ENCODE data around the gene CORO7.

Gene CORO7

DNA sequence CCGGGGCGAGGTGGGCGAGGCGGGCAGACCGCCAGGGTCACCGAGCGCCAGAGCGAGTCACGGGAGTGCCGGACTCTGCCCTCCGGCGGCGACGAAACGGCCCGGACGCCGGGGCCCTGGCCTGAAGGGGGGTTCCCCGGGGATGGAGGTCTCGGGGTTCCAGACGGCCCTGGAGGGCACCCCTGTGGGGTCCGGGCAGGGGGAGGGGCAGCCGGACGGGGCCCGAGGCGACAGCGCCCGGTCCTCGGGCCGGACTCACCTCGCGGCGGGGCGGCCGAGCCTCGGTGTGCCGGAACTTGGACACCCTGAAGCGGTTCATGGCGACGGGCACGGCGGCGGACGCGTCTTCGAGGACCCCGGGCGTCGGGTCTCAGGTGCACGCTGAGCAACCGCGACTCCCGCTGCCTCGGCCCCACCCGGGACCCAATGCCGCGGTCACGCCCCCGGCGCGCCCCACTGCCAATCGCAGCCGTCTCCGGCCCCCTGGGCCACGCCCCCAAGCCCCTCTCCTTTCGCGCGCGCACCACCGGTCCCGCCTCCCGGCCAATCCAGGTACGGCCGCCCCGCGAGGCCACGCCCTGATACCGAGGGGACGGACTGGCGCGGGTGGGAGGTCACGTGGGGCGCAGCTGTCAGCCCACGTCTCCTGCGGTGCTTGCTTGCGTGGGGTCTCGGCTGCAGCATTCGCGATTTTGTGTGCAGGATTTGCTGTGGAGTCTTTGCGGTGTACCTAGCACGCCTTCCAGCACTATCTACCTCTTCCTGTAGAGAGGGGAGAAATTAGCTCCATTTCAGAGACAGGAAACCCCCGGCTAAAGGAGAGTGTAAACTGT lies at the start of gene CORO7:
TSS of gene CORO7 (minus strand) at position 397 of the 833 bp plus-strand sequence. CDS start at position 319, 78 bp downstream.
- DNase-seq (ENCODE audit: low spot score) = peak; percentile 99

DNA sequence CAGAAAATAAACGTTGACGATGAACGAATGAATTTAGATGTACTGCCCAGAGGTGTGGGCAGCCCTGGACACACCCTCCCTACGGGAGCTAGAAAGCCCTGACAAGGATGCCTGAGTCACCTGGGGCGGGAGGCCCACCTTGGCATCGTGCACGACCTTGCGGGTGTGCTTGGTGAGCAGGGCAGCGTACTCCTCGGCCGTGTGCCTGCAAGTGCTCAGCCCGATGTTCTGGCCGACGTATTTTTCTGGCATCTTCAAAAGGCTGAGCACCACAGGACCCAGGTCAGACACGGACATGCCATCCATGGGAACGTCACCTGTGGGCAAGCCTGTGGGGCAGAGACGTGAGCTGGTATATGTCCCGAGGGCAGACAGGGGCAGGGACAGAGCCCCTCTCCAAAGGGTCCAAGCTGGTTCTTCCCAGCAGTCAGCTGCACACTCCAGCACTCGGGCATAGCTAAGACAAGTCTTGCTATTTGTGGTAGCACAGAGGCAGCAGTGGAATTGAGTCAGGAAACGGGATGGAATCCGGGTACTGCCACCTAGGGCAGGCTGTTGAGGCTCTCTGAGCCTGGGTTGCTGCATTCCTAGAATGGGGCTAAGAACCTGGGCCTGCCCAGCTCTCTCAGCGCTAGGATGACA lies 47.2 kb upstream of the CORO7 start:
- DNase-seq (ENCODE audit: low spot score) = no peak

GRCh38 chr16:4461250-4462085 lies 45.1 kb upstream of the CORO7 start:
- DNase-seq (ENCODE audit: low spot score) = peak; percentile 26

- no peak for DNase-seq (ENCODE audit: low spot score)
Measured at GRCh38 chr16:4460936-4461249, 44.5 kb upstream of the CORO7 start.

DNA sequence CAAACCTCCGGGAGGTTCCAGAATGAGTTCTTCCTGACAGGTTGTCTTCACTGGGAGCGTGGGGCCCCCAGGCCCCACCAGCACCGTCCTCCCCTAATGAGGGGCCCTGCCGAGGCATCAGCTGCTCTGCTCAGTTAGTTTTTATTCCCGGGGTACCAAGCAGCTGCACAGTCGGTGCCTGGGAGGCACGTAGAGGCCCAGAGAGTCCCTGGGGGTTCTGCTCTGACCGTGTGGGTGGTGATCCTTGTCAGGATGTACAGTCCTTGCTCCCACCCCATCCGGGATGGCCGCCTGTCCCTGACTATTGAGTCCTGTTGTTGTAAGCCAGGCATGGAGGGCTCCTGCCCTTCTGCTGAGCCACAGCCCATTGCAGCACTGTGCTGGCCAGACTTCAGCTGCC lies 39.6 kb upstream of the CORO7 start:
- no peak for DNase-seq (ENCODE audit: low spot score)

DNA sequence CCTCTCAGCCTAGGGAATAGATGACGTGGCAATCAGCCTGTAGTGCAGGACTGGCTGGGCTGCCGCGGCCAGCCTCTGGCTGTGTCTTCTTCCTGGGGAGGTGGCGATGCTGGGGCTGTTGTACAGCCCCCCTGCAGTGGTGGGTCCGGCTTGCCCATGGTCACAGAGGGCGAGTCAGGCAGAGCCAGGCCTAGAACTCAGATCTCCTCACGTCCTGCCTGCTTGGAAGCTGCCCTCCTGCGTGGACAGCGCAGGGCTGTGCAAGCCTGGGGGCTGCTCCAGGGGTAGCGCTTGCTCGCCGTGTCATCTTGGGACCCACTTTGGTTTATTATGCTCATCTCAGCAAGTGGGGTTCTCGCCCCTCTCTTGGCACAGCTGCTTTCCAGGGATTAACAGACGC lies 38.7 kb upstream of the CORO7 start:
- DNase-seq (ENCODE audit: low spot score) = no peak

- DNase-seq (ENCODE audit: low spot score) = no peak
Measured at GRCh38 chr16:4454623-4455022, 38.2 kb upstream of the CORO7 start.

GRCh38 chr16:4452674-4453073 lies 36.3 kb upstream of the CORO7 start:
- DNase-seq (ENCODE audit: low spot score) = no peak

- DNase-seq (ENCODE audit: low spot score) = peak; percentile 37
Measured at GRCh38 chr16:4450931-4451519, 34.6 kb upstream of the CORO7 start.

GRCh38 chr16:4450430-4450829 lies 34.0 kb upstream of the CORO7 start:
- no peak for DNase-seq (ENCODE audit: low spot score)

- DNase-seq (ENCODE audit: low spot score) = no peak
Measured at GRCh38 chr16:4443986-4444385, 27.6 kb upstream of the CORO7 start.

- no peak for DNase-seq (ENCODE audit: low spot score)
Measured at GRCh38 chr16:4443271-4443670, 26.9 kb upstream of the CORO7 start.

- peak; percentile 48 for DNase-seq (ENCODE audit: low spot score)
Measured at GRCh38 chr16:4442371-4442770, 26.0 kb upstream of the CORO7 start.

- no peak for DNase-seq (ENCODE audit: low spot score)
Measured at GRCh38 chr16:4437366-4437765, 21.0 kb upstream of the CORO7 start.

GRCh38 chr16:4435337-4436067 lies 19.1 kb upstream of the CORO7 start:
- no peak for DNase-seq (ENCODE audit: low spot score)

DNA sequence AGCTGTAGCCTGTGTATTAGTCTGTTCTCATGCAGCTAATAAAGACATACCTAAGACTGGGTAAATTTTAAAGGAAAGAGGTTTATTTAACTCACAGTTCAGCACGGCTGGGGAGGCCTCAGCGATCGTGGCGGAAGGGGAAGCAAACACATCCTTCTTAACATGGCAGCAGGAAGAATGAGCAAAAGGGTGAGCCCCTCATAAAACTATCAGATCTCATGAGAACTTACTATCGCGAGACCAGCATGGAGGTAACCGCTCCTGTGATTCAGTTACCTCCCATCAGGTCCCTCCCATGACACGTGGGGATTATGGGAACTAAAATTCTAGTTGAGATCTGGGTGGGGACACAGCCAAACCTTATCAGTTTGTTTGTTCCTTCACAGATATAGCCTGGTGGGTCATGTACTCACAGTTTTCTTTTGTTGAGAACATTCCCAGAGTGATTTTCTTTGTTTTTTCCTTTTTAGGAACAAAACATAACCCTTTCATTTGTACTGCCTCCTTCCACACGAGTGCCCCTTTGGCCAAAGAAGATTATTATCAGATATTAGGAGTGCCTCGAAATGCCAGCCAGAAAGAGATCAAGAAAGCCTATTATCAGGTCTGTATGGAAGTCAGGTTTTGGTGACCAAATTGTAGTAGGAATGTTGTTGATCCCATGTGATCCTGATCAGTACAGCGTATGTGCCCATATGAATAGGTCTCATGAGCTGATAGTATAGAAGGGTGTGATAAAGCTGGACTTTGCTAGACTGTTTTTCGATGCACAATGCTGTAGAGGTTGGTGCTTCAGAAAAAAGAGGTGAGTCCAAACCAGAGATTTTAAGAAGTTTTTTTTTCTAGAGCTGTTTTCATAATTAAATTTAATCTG lies 17.8 kb upstream of the CORO7 start:
- no peak for DNase-seq (ENCODE audit: low spot score)

- no peak for DNase-seq (ENCODE audit: low spot score)
Measured at GRCh38 chr16:4433228-4433627, 16.8 kb upstream of the CORO7 start.

GRCh38 chr16:4431023-4431422 lies 14.6 kb upstream of the CORO7 start:
- no peak for DNase-seq (ENCODE audit: low spot score)

GRCh38 chr16:4428500-4428899 lies 12.1 kb upstream of the CORO7 start:
- DNase-seq (ENCODE audit: low spot score) = no peak

- DNase-seq (ENCODE audit: low spot score) = no peak
Measured at GRCh38 chr16:4426722-4427372, 10.5 kb upstream of the CORO7 start.
